Measurements from ENCODE around the gene GMPS. TPM values are rescaled to one million over a fixed set of nuclear protein-coding genes. Genes with fewer than 3 reads are reported as not detected.

Gene GMPS
- polyA plus RNA-seq, 3 donors = 14.3 to 43.4 (median 27.4) TPM

DNA sequence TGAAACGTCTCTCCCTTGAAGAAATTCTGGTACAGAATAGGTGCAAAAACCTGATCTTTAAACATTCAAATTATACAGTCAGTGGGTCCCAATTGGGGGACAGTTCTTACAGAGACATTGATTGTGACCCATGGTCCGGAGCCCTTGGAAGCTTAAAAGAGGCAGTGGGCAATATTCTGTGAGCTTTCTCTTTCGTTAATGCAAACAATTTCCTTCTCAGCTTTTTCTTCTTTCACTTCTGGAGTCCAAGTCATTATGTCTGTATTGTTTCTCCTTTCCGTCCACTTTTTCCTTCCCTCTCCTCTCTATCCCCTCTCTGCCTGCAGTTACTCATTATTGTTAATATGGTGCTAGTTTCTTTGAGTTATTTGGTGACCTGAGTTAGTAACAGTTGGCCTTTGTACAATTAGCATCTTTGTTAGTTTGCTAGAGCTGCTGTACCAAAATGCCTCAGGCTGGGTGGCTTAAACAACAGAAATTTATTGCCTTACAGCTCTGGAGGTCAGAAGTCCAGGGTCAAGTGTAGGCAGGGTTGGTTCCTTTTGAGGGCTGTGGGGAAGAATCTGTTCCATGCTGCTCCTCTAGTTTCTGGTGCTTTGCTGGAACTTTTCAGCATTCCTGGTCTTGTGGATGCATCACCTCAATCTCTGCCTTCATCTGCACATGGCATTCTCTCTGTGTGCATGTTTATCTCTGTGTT lies 102.6 kb downstream of the GMPS start:
- no peak overlapping the region for H3K9ac ChIP-seq (ENCODE audit: insufficient read depth, low read length, poor library complexity, severe bottlenecking)
- H3K9me3 Mint-ChIP-seq = peaks cover 0 to 5% (median 3%) of the 10 kb centered on the region in 7 donors

GRCh38 chr3:155978324-155978723 lies 107.9 kb downstream of the GMPS start:
- peaks cover 0 to 1% (median 0%) of the 10 kb centered on the region in 3 donors for H3K27me3 Mint-ChIP-seq (ENCODE audit: low read depth in 3 of 3)
- H3K27ac Mint-ChIP-seq = no peak overlapping the region

More for the DNA sequence above, 102.6 kb downstream of the GMPS start:
- Mint-ChIP-seq H3K27ac (no peak overlapping the region), H3K36me3 (no peaks in the 10 kb centered on the region), H3K4me3 (no peak overlapping the region), H3K4me1 (peaks cover 1% of the 10 kb centered on the region), H3K27me3 (ENCODE audit: low read depth in 3 of 3) (peaks cover 0 to 1% (median 0%) of the 10 kb centered on the region in 3 donors)
- Histone ChIP-seq H3K79me2 (ENCODE audit: insufficient read depth, low read length) (no peaks in the 10 kb centered on the region), H3K36me3 (replicated peaks in 1 of 2; ENCODE audit: control insufficient read depth in 1 of 2, insufficient read depth in 2 of 2, low read length in 2 of 2) (no peaks in the 10 kb centered on the region), H3K27ac (ENCODE audit: low read depth in 1 of 2, low read length in 2 of 2) (no peak overlapping the region), H3K4me1 (ENCODE audit: control insufficient read depth in 1 of 2, insufficient read depth in 2 of 2, low read length in 2 of 2) (no peaks in the 10 kb centered on the region), H3K4me3 (replicated peaks in 1 of 3; ENCODE audit: low read depth in 2 of 3, low read length in 3 of 3) (no peak overlapping the region), H3K27me3 (ENCODE audit: control insufficient read depth in 2 of 2, insufficient read depth in 2 of 2, low read length in 2 of 2) (no peaks in the 10 kb centered on the region), H4K20me1 (ENCODE audit: insufficient read depth, low read length) (no peaks in the 10 kb centered on the region), H3K9me3 (replicated peaks in 1 of 2; ENCODE audit: control insufficient read depth in 1 of 2, insufficient read depth in 1 of 2, low read length in 2 of 2) (no peaks in the 10 kb centered on the region), H3K4me2 (replicated peaks; ENCODE audit: extremely low read depth, low read length, poor library complexity, severe bottlenecking) (no peak overlapping the region), H2AFZ (ENCODE audit: insufficient read depth, low read depth, low read length, poor library complexity, severe bottlenecking) (no peak overlapping the region)
- intact Hi-C loops (cut with micrococcal nuclease) = no loop called here
- 100% methylated on average over 1 of the region's 4 CpGs for WGBS (ENCODE audit: insufficient coverage)
- no peak for TF ChIP-seq CTCF (IDR thresholded peaks at IDR 0.05)
- DNase-seq = no peak

More at GRCh38 chr3:155978324-155978723, 107.9 kb downstream of the GMPS start:
- Histone ChIP-seq H3K27me3 (ENCODE audit: control insufficient read depth in 2 of 2, insufficient read depth in 2 of 2, low read length in 2 of 2) (no peaks in the 10 kb centered on the region), H3K4me3 (replicated peaks in 1 of 3; ENCODE audit: low read depth in 2 of 3, low read length in 3 of 3) (no peak overlapping the region), H3K9ac (ENCODE audit: insufficient read depth, low read length, poor library complexity, severe bottlenecking) (no peak overlapping the region), H3K79me2 (ENCODE audit: insufficient read depth, low read length) (no peaks in the 10 kb centered on the region), H3K27ac (ENCODE audit: low read depth in 1 of 2, low read length in 2 of 2) (no peak overlapping the region), H4K20me1 (ENCODE audit: insufficient read depth, low read length) (no peaks in the 10 kb centered on the region), H3K4me1 (ENCODE audit: control insufficient read depth in 1 of 2, insufficient read depth in 2 of 2, low read length in 2 of 2) (no peaks in the 10 kb centered on the region), H2AFZ (ENCODE audit: insufficient read depth, low read depth, low read length, poor library complexity, severe bottlenecking) (no peak overlapping the region), H3K4me2 (replicated peaks; ENCODE audit: extremely low read depth, low read length, poor library complexity, severe bottlenecking) (no peak overlapping the region), H3K9me3 (replicated peaks in 1 of 2; ENCODE audit: control insufficient read depth in 1 of 2, insufficient read depth in 1 of 2, low read length in 2 of 2) (no peaks in the 10 kb centered on the region), H3K36me3 (replicated peaks in 1 of 2; ENCODE audit: control insufficient read depth in 1 of 2, insufficient read depth in 2 of 2, low read length in 2 of 2) (no peaks in the 10 kb centered on the region)
- no peaks in the 10 kb centered on the region for H3K9me3 Mint-ChIP-seq
- intact Hi-C loops (cut with micrococcal nuclease) = no loop called here
- H3K36me3 Mint-ChIP-seq = no peaks in the 10 kb centered on the region
- no CpG with 5 or more reads among the region's 3 CpGs for WGBS (ENCODE audit: insufficient coverage)
- no peaks in the 10 kb centered on the region for H3K4me1 Mint-ChIP-seq
- no peak overlapping the region for H3K4me3 Mint-ChIP-seq
- DNase-seq = no peak
- TF ChIP-seq CTCF (IDR thresholded peaks at IDR 0.05) = no peak

All from CD14-positive monocyte (primary cell).